HepG2 (cell line): Measurements from ENCODE around the gene EIF4A3. TPM values are rescaled to one million over a fixed set of nuclear protein-coding genes. Genes with fewer than 3 reads are reported as not detected.

Source experiments
- ATAC-seq: fragments of 200-7000 bp; cut with Tn5 transposase; 3 replicates; pipeline ENCODE4 v1.9.1; 2020; ENCODE audit warnings: mild to moderate bottlenecking, moderate library complexity
- BruUV-seq: library from RNA; stranded (reverse); fragments of 400-500 nt; replicated peaks from 2 replicates; lab custom pipeline; 2021; lab: Mats Ljungman, UMichigan
- CTCF ChIA-PET: fragments of 300-600 bp; formaldehyde crosslinking; extraction: SDS; loops from one replicate; lab custom pipeline; 2021; ENCODE audit warnings: low total read pairs, inconsistent platforms, low intra/inter-chr PET ratio; lab: Yijun Ruan, JAX
- POLR2A ChIA-PET: fragments of 350-600 bp; sonication (Branson Sonifier 250); formaldehyde crosslinking; loops from one replicate; lab custom pipeline; 2020; ENCODE audit warnings: antibody characterized with exemption, inconsistent platforms; lab: Yijun Ruan, JAX
- DNase-seq: peaks from one replicate; pipeline ENCODE4 v3.0.0-alpha.2; 2015; ENCODE audit warnings: low spot score
- FAIRE-seq: peaks from 3 replicates; lab custom pipeline; 2011; peaks lifted over from hg19 to GRCh38; lab: Jason Lieb, UNC
- H2AFZ ChIP-seq: one replicate; pipeline ENCODE4 v1.6.1; 2011; ENCODE audit warnings: low read length, inconsistent platforms
- H3K27ac ChIP-seq: fragments of 300-600 bp; 3 replicates; pipeline ENCODE4 v1.8.0; 2011; ENCODE audit warnings: mixed run types, mild to moderate bottlenecking, mixed read lengths, low read length, inconsistent platforms; ENCODE audit not compliant: insufficient read depth; ENCODE audit errors: extremely low read length
- H3K27me3 ChIP-seq, 2 experiments: fragments of 200-600 bp in 1 of 2; 2 replicates in 1 of 2; 3 replicates in 1 of 2; pipeline versions ENCODE4 v1.6.0 to v1.8.0; 2011; ENCODE audit warnings: low read length in 2 of 2, mild to moderate bottlenecking in 2 of 2, moderate library complexity in 2 of 2, inconsistent platforms in 1 of 2; ENCODE audit not compliant: insufficient read depth in 2 of 2, control insufficient read depth in 1 of 2
- H3K36me3 ChIP-seq, 2 experiments: fragments of 200-600 bp in 1 of 2; replicated peaks in 1 of 2; 2 replicates in 1 of 2; 3 replicates in 1 of 2; pipeline versions ENCODE4 v1.5.1 to v1.8.0; 2011; ENCODE audit warnings: low read length in 2 of 2, inconsistent platforms in 1 of 2; ENCODE audit not compliant: insufficient read depth in 2 of 2, control insufficient read depth in 1 of 2
- H3K4me1 ChIP-seq: 2 replicates; pipeline ENCODE4 v1.5.1; 2012; ENCODE audit warnings: low read length, inconsistent platforms; ENCODE audit not compliant: insufficient read depth
- H3K4me2 ChIP-seq: 2 replicates; pipeline ENCODE4 v1.6.0; 2011; ENCODE audit warnings: low read depth, low read length, inconsistent platforms
- H3K4me3 ChIP-seq, 3 experiments: fragments of 200-600 bp in 1 of 3; sonication (generic), shearing (Covaris generic) in 1 of 3; replicated peaks in 1 of 3; 2 replicates each; pipeline ENCODE4 v1.5.1; 2011 to 2016; ENCODE audit warnings: low read length in 3 of 3, inconsistent platforms in 2 of 3, low read depth in 2 of 3, mild to moderate bottlenecking in 2 of 3, control low read depth in 1 of 3, mixed read lengths in 1 of 3; ENCODE audit not compliant: insufficient read depth in 1 of 3
- H3K79me2 ChIP-seq: one replicate; pipeline ENCODE4 v1.6.1; 2011; ENCODE audit warnings: low read length, inconsistent platforms; ENCODE audit not compliant: insufficient read depth
- H3K9ac ChIP-seq: 2 replicates; pipeline ENCODE4 v1.6.0; 2011; ENCODE audit warnings: mild to moderate bottlenecking, low read depth, low read length, inconsistent platforms; ENCODE audit not compliant: insufficient read depth
- H3K9me3 ChIP-seq: 2 replicates; pipeline ENCODE4 v1.5.1; 2012; ENCODE audit warnings: mild to moderate bottlenecking, low read length
- H4K20me1 ChIP-seq: 2 replicates; pipeline ENCODE4 v1.6.0; 2011; ENCODE audit warnings: inconsistent platforms, mild to moderate bottlenecking, low read length, moderate library complexity; ENCODE audit not compliant: insufficient read depth
- ELF3 ChIP-seq: IDR thresholded peaks from 2 replicates; pipeline ENCODE4 v1.6.1; 2016; ENCODE audit warnings: missing genetic modification reagents, missing compliant biosample characterization
- ISL2 ChIP-seq: sonication (generic); formaldehyde crosslinking; IDR thresholded peaks from 2 replicates; pipeline ENCODE4 v1.5.0; 2020; ENCODE audit warnings: missing genetic modification reagents
- KLF12 ChIP-seq: sonication (generic); formaldehyde crosslinking; IDR thresholded peaks from 2 replicates; pipeline ENCODE4 v1.4.0; 2020; ENCODE audit warnings: missing genetic modification reagents, borderline replicate concordance
- NFIB ChIP-seq: sonication (generic); formaldehyde crosslinking; IDR thresholded peaks from 2 replicates; pipeline ENCODE4 v1.9.0; 2021; ENCODE audit warnings: missing genetic modification reagents, mild to moderate bottlenecking, borderline replicate concordance
- NFRKB ChIP-seq: fragments of 450-650 bp; IDR thresholded peaks from 2 replicates; pipeline ENCODE4 v1.6.1; 2017
- SAP130 ChIP-seq: IDR thresholded peaks from 2 replicates; pipeline ENCODE4 v1.6.1; 2016; ENCODE audit warnings: low read depth
- ZFP36 ChIP-seq: fragments of 150-350 bp; IDR thresholded peaks from 2 replicates; pipeline ENCODE4 v1.6.1; 2018; ENCODE audit warnings: borderline replicate concordance, low read length, low read depth; ENCODE audit not compliant: partially characterized antibody
- ZNF224 ChIP-seq: sonication (generic); formaldehyde crosslinking; IDR thresholded peaks from 2 replicates; pipeline ENCODE4 v1.5.0; 2020; ENCODE audit warnings: mild to moderate bottlenecking, missing genetic modification reagents
- ZNF333 ChIP-seq: sonication (generic); formaldehyde crosslinking; IDR thresholded peaks from 2 replicates; pipeline ENCODE4 v1.4.0; 2020; ENCODE audit warnings: mild to moderate bottlenecking, missing genetic modification reagents, borderline replicate concordance
- WGBS: methylation state at CpG from one replicate; pipeline ENCODE4 v1.1.6; 2017; ENCODE audit warnings: low lambda C conversion rate; 5-methylcytosine and 5-hydroxymethylcytosine counted together
- in situ Hi-C: cut with HindIII; loops from 2 replicates; pipeline ENCODE4 v1.10.0; 2017; ENCODE audit warnings: low pct_unique_long_range_greater_than_20kb; ENCODE audit not compliant: extremely low pct_ligation_motif_present
- intact Hi-C: fragments of 100-400 bp; cut with micrococcal nuclease; formaldehyde crosslinking; loops from one replicate; pipeline ENCODE4 v1.10.0; 2022; ENCODE audit not compliant: unreplicated experiment
- polyA plus RNA-seq, 8 experiments: library from polyadenylated mRNA; depleted of rRNA in 3 of 8; stranded (reverse) in 7 of 8; unstranded in 1 of 8; fragments of >200 nt; fragmentation: Illumina TruSeq in 4 of 8; extraction: Trizol in 4 of 8; gene quantifications; 2 replicates each; pipeline versions ENCODE4 v1.2.1 to v1.2.3, GENCODE V29; 2011 to 2016; ENCODE audit warnings: low read depth in 4 of 8, missing spikeins in 1 of 8, mixed read lengths in 1 of 8; ENCODE audit not compliant: insufficient read depth in 1 of 8
- total RNA-seq, 5 experiments: library from RNA; depleted of rRNA; stranded (reverse); fragments of >200 nt; fragmentation: Illumina TruSeq; extraction: Trizol; gene quantifications; 2 replicates each; pipeline ENCODE4 v1.2.3, GENCODE V29; 2016; ENCODE audit warnings: low read depth in 1 of 5
- TF ChIP-seq, protein P1 (sequence below): sonication (generic); formaldehyde crosslinking; IDR thresholded peaks from 2 replicates; pipeline ENCODE4 v1.4.0; 2020; ENCODE audit warnings: missing genetic modification reagents, borderline replicate concordance
- TF ChIP-seq, protein P2 (sequence below): sonication (generic); formaldehyde crosslinking; IDR thresholded peaks from 2 replicates; pipeline ENCODE4 v1.8.0; 2022; ENCODE audit warnings: mild to moderate bottlenecking, missing genetic modification reagents, moderate library complexity
- TF ChIP-seq, protein P3 (sequence below): sonication (generic); formaldehyde crosslinking; IDR thresholded peaks from 2 replicates; pipeline ENCODE4 v1.5.1; 2020; ENCODE audit warnings: missing genetic modification reagents, mild to moderate bottlenecking, borderline replicate concordance

EIF4A3 gene
- total and polyA plus RNA-seq, 2 of the 13 experiments (the other 11 are each of a cell fraction or from before 2014, with no cell fraction given): 145 to 187 TPM

DNA sequence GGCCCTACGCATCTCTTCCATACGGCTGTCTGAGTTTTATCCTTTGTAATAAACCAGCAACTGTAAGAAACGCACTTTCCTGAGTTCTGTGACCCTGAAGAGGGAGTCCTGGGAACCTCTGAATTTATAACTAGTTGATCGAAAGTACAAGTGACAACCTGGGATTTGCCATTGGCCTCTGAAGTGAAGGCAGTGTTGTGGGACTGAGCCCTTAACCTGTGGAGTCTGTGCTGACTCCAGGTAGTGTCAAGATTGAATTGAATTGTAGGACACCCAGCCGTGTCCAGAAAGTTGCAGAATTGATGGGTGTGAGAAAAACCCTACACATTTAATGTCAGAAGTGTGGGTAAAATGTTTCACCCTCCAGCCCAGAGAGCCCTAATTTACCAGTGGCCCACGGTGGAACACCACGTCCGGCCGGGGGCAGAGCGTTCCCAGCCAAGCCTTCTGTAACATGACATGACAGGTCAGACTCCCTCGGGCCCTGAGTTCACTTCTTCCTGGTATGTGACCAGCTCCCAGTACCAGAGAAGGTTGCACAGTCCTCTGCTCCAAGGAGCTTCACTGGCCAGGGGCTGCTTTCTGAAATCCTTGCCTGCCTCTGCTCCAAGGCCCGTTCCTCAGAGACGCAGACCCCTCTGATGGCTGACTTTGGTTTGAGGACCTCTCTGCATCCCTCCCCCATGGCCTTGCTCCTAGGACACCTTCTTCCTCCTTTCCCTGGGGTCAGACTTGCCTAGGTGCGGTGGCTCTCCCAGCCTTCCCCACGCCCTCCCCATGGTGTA is 44.1 kb downstream of the EIF4A3 start (continued):
- TF ChIP-seq, protein P1, sequence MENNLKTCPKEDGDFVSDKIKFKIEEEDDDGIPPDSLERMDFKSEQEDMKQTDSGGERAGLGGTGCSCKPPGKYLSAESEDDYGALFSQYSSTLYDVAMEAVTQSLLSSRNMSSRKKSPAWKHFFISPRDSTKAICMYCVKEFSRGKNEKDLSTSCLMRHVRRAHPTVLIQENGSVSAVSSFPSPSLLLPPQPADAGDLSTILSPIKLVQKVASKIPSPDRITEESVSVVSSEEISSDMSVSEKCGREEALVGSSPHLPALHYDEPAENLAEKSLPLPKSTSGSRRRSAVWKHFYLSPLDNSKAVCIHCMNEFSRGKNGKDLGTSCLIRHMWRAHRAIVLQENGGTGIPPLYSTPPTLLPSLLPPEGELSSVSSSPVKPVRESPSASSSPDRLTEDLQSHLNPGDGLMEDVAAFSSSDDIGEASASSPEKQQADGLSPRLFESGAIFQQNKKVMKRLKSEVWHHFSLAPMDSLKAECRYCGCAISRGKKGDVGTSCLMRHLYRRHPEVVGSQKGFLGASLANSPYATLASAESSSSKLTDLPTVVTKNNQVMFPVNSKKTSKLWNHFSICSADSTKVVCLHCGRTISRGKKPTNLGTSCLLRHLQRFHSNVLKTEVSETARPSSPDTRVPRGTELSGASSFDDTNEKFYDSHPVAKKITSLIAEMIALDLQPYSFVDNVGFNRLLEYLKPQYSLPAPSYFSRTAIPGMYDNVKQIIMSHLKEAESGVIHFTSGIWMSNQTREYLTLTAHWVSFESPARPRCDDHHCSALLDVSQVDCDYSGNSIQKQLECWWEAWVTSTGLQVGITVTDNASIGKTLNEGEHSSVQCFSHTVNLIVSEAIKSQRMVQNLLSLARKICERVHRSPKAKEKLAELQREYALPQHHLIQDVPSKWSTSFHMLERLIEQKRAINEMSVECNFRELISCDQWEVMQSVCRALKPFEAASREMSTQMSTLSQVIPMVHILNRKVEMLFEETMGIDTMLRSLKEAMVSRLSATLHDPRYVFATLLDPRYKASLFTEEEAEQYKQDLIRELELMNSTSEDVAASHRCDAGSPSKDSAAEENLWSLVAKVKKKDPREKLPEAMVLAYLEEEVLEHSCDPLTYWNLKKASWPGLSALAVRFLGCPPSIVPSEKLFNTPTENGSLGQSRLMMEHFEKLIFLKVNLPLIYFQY (CRISPR knock-in tag): no peak

DNA sequence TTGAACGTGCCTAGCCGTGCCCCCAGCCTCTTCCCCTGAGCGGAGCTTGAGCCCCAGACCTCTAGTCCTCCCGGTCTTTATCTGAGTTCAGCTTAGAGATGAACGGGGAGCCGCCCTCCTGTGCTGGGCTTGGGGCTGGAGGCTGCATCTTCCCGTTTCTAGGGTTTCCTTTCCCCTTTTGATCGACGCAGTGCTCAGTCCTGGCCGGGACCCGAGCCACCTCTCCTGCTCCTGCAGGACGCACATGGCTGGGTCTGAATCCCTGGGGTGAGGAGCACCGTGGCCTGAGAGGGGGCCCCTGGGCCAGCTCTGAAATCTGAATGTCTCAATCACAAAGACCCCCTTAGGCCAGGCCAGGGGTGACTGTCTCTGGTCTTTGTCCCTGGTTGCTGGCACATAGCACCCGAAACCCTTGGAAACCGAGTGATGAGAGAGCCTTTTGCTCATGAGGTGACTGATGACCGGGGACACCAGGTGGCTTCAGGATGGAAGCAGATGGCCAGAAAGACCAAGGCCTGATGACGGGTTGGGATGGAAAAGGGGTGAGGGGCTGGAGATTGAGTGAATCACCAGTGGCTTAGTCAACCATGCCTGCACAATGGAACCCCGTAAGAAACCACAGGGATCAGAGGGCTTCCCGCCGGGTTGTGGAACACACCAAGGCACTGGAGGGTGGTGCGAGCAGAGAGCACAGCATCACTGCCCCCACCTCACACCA is 44.8 kb downstream of the EIF4A3 start:
- peak overlapping the region; percentile 68 for H3K27ac ChIP-seq
- intact Hi-C loops: no loop called here
- TF ChIP-seq ELF3 (CRISPR knock-in tag) (no peak), NFIB (CRISPR knock-in tag) (no peak), SAP130 (peak; percentile 17; the same call in 1 of the 2 replicates), ZNF224 (CRISPR knock-in tag) (peak; percentile 75; the same call in 1 of the 2 replicates), ISL2 (CRISPR knock-in tag) (no peak), KLF12 (CRISPR knock-in tag) (no peak), ZNF333 (no peak; the same call in 1 of the 2 replicates), NFRKB (no peak), ZFP36 (no peak)
- TF ChIP-seq, protein P2, sequence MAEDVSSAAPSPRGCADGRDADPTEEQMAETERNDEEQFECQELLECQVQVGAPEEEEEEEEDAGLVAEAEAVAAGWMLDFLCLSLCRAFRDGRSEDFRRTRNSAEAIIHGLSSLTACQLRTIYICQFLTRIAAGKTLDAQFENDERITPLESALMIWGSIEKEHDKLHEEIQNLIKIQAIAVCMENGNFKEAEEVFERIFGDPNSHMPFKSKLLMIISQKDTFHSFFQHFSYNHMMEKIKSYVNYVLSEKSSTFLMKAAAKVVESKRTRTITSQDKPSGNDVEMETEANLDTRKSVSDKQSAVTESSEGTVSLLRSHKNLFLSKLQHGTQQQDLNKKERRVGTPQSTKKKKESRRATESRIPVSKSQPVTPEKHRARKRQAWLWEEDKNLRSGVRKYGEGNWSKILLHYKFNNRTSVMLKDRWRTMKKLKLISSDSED (CRISPR knock-in tag): no peak
- TF ChIP-seq, protein P3, sequence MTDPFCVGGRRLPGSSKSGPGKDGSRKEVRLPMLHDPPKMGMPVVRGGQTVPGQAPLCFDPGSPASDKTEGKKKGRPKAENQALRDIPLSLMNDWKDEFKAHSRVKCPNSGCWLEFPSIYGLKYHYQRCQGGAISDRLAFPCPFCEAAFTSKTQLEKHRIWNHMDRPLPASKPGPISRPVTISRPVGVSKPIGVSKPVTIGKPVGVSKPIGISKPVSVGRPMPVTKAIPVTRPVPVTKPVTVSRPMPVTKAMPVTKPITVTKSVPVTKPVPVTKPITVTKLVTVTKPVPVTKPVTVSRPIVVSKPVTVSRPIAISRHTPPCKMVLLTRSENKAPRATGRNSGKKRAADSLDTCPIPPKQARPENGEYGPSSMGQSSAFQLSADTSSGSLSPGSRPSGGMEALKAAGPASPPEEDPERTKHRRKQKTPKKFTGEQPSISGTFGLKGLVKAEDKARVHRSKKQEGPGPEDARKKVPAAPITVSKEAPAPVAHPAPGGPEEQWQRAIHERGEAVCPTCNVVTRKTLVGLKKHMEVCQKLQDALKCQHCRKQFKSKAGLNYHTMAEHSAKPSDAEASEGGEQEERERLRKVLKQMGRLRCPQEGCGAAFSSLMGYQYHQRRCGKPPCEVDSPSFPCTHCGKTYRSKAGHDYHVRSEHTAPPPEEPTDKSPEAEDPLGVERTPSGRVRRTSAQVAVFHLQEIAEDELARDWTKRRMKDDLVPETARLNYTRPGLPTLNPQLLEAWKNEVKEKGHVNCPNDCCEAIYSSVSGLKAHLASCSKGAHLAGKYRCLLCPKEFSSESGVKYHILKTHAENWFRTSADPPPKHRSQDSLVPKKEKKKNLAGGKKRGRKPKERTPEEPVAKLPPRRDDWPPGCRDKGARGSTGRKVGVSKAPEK (CRISPR knock-in tag): 0 out of 2 replicates have a peak, but pooled peaks have one; percentile 36

More for the DNA sequence above, 44.8 kb downstream of the EIF4A3 start:
- H3K9me3 ChIP-seq: no peaks in the 10 kb centered on the region
- POLR2A ChIA-PET: interaction anchor here (1.0 to 1.6 kb wide), 22 partner anchors 8 to 353 kb away, joined by 3 to 18 read pairs (median 6); partner anchors contain the start of gene EIF4A3
- no peaks in the 10 kb centered on the region for H4K20me1 ChIP-seq
- H3K4me1 ChIP-seq: peaks cover 47% of the 10 kb centered on the region
- TSS peak; percentile 74 for BruUV-seq
- FAIRE-seq: no peak
- H3K4me3 ChIP-seq: peak overlapping the region; percentile 84 to 100 (median 91)
- CTCF ChIA-PET: interaction anchor here (2.0 kb wide), 1 partner anchor 19 kb away, joined by 5 read pairs; no protein-coding TSS in a partner anchor
- no peak overlapping the region for H2AFZ ChIP-seq
- peak overlapping the region; percentile 97 for H3K9ac ChIP-seq
- H3K4me2 ChIP-seq: peak overlapping the region; percentile 89
- peak; percentile 49 for ATAC-seq
- peaks cover 0 to 23% of the 10 kb centered on the region in 2 experiments; a peak in 3 of 5 replicates for H3K27me3 ChIP-seq
- H3K79me2 ChIP-seq: peaks cover 9% of the 10 kb centered on the region
- peak; percentile 30 for DNase-seq
- no peaks in the 10 kb centered on the region for H3K36me3 ChIP-seq
- in situ Hi-C loops: no loop called here
- WGBS: 22% methylated on average over 15 of the region's 21 CpGs
